Measurements from ENCODE around the gene TNFSF8. TPM values are rescaled to one million over a fixed set of nuclear protein-coding genes. Genes with fewer than 3 reads are reported as not detected.
A peak's percentile ranks its signal among the peaks of the same experiment; 100 is the strongest.

Gene TNFSF8
- total RNA-seq, 1 donor from 2014 or later, result 3.8 TPM

DNA sequence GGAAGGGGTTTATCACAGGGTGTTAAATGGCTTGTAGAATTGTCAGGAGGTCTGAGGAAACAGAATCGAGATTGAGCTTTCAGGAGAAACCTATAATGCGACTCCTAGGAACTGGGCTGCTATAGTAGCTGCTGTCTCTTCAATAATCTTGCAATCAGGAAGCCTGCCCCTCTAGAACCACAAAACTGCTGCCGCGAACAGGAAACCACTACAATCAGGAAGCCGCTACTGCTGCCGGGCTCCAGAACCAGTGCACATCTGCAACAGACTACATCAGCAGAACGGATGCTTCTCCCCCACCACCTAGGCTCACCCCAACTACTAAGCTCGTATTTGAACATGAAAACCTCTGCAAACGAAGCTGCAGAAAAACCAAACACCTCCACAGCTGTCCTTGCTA lies 31.6 kb downstream of the TNFSF8 start:
- intact Hi-C loops (cut with DNase I), result no loop called here
- TF ChIP-seq, protein P1, sequence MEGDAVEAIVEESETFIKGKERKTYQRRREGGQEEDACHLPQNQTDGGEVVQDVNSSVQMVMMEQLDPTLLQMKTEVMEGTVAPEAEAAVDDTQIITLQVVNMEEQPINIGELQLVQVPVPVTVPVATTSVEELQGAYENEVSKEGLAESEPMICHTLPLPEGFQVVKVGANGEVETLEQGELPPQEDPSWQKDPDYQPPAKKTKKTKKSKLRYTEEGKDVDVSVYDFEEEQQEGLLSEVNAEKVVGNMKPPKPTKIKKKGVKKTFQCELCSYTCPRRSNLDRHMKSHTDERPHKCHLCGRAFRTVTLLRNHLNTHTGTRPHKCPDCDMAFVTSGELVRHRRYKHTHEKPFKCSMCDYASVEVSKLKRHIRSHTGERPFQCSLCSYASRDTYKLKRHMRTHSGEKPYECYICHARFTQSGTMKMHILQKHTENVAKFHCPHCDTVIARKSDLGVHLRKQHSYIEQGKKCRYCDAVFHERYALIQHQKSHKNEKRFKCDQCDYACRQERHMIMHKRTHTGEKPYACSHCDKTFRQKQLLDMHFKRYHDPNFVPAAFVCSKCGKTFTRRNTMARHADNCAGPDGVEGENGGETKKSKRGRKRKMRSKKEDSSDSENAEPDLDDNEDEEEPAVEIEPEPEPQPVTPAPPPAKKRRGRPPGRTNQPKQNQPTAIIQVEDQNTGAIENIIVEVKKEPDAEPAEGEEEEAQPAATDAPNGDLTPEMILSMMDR (IDR thresholded peaks at IDR 0.05), result no peak
- Histone ChIP-seq H3K36me3 (no peaks in the 10 kb centered on the region), H3K4me3 (no peak overlapping the region), H3K27ac (no peak overlapping the region), H3K4me1 (peaks cover 33% of the 10 kb centered on the region), H3K9me3 (no peaks in the 10 kb centered on the region), H3K27me3 (no peaks in the 10 kb centered on the region)
- DNase-seq (no peak), ATAC-seq (peak; percentile 68)

GRCh38 chr9:114897196-114897595 lies 33.2 kb downstream of the TNFSF8 start:
- DNase-seq (no peak), ATAC-seq (no peak)
- Histone ChIP-seq H3K27me3 (no peaks in the 10 kb centered on the region), H3K4me3 (no peak overlapping the region), H3K27ac (no peak overlapping the region), H3K4me1 (peaks cover 26% of the 10 kb centered on the region), H3K36me3 (no peaks in the 10 kb centered on the region), H3K9me3 (no peaks in the 10 kb centered on the region)
- intact Hi-C loops (cut with DNase I), result no loop called here
- TF ChIP-seq, protein P1 (IDR thresholded peaks at IDR 0.05), result no peak

DNA sequence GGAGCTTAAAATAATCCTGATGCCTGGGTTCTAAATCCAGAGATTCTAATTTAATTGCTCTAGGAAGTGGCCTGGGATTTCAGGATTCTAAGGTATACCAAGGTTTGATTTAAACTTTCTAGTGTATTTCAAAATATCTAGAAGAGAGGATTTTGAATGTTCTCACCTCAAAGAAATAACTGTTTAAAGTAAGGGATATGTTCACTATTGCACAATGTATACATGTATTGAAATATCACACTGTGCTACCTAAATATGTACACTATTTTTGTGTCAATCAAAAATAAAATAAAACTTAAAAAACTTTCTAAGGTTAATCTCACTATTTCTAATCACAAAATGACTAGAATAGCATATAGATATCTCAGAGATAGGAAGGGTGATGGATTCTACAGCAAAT lies 34.0 kb downstream of the TNFSF8 start:
- Histone ChIP-seq H3K4me3 (no peak overlapping the region), H3K27ac (no peak overlapping the region), H3K4me1 (peaks cover 26% of the 10 kb centered on the region), H3K36me3 (no peaks in the 10 kb centered on the region), H3K27me3 (no peaks in the 10 kb centered on the region), H3K9me3 (no peaks in the 10 kb centered on the region)
- ATAC-seq (no peak), DNase-seq (no peak)
- TF ChIP-seq, protein P1 (IDR thresholded peaks at IDR 0.05), result no peak
- intact Hi-C loops (cut with DNase I), result no loop called here

DNA sequence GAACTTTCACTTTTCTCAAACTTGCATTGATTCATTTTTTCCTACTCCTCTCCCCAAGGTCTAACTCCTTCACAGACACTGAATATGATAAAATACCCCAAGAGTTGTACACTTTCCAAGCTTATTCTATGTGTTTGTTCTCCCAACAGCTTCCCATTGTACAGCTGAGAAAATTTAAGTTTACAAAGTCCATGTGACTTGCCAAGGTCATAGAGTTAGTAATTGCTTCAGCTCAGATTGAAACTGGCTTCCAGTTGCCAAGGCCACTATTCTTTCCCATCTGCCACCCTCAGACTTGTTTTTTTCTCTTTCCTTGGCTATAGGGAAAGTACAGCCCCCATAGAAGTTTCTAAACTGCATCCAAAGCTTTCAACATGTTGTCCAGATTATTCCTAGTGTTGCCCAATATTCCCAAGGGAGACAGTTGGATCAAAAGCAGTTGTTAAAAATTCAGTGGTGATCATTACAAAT lies 34.8 kb downstream of the TNFSF8 start:
- Histone ChIP-seq H3K36me3 (no peaks in the 10 kb centered on the region), H3K27ac (peak overlapping the region; percentile 5), H3K27me3 (no peaks in the 10 kb centered on the region), H3K4me3 (no peak overlapping the region), H3K9me3 (no peaks in the 10 kb centered on the region), H3K4me1 (peaks cover 26% of the 10 kb centered on the region)
- DNase-seq (no peak), ATAC-seq (no peak)
- TF ChIP-seq, protein P1 (IDR thresholded peaks at IDR 0.05), result no peak
- intact Hi-C loops (cut with DNase I), result no loop called here

DNA sequence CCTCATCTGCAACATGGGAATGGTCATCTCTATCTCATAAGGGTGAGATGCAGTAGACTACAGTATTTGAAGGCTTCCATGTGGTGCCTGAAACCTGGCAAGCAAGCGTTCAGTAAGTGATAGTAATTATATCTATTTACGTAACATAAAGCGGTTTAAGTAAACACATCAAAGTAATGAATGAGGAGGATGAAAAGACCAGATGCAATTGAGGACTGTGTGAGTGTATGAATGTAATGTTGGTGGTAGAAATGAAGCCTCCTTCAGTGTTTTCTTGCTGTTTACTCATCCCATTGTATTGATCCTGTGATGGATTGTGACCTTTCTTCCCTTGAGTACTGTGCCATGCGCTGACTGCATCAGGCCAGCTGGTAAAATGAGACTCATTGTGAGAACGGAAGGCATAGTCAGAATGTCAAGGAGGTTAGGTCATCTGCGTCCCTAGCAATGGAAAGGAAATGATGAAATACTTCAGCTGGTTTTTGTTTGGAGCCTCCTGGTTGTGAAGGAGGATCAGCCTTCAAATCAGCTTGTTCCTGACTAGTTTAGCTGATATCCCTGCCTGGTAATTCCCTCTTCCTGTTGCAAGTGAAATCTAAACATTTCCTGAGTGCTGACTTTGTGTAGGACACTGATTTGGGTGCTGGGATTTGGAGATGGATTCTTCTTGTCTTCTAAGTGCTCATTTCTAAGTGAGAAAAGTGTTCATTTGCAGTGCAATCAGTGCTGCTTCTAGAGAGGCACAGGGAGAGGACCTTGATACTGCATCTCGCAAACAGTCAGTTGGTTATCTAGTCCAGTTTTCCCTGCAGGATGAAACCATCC lies 35.6 kb downstream of the TNFSF8 start:
- ATAC-seq (peak; percentile 77), DNase-seq (no peak)
- H3K9me3 ChIP-seq, result no peaks in the 10 kb centered on the region
- H3K36me3 ChIP-seq, result no peaks in the 10 kb centered on the region
- no peaks in the 10 kb centered on the region for H3K27me3 ChIP-seq
- H3K4me1 ChIP-seq, result peaks cover 24% of the 10 kb centered on the region
- TF ChIP-seq, protein P1 (IDR thresholded peaks at IDR 0.05), result no peak
- H3K4me3 ChIP-seq, result no peak overlapping the region
- peak overlapping the region; percentile 5 for H3K27ac ChIP-seq
- intact Hi-C loops (cut with DNase I), result no loop called here
